Measurements from ENCODE around the gene TEX52. TPM values are rescaled to one million over a fixed set of nuclear protein-coding genes. Genes with fewer than 3 reads are reported as not detected.

TEX52 gene
- total and polyA plus RNA-seq, 2 of the 13 experiments (the other 11 are each of a cell fraction or from before 2014, with no cell fraction given): 0.05 TPM; not detected in 1

- TF ChIP-seq KIAA2018 (CRISPR knock-in tag; IDR thresholded peaks at IDR 0.05; ENCODE audit: borderline replicate concordance) (no peak), NPAS2 (CRISPR knock-in tag; IDR thresholded peaks at IDR 0.05; ENCODE audit: borderline replicate concordance) (no peak), ZNF124 (CRISPR knock-in tag; IDR thresholded peaks at IDR 0.05) (peak; percentile 32; the same call in 1 of the 2 replicates), FOXO4 (CRISPR knock-in tag; conservative IDR thresholded peaks at IDR 0.05) (no peak), FOXK1 (CRISPR knock-in tag; IDR thresholded peaks at IDR 0.05; ENCODE audit: borderline replicate concordance, low read depth) (0 out of 2 replicates have a peak, but pooled peaks have one; percentile 82), HDAC6 (IDR thresholded peaks at IDR 0.05; ENCODE audit: low read depth, low read length) (no peak), SALL1 (CRISPR knock-in tag; IDR thresholded peaks at IDR 0.05) (peak; percentile 92), LCORL (IDR thresholded peaks at IDR 0.05) (no peak), LCORL (CRISPR knock-in tag; IDR thresholded peaks at IDR 0.05) (peak; percentile 85), TOE1 (CRISPR knock-in tag; IDR thresholded peaks at IDR 0.05) (no peak), EZH2 (conservative IDR thresholded peaks at IDR 0.05; ENCODE audit: low read depth, low read length) (no peak)
- TF ChIP-seq, protein P1, sequence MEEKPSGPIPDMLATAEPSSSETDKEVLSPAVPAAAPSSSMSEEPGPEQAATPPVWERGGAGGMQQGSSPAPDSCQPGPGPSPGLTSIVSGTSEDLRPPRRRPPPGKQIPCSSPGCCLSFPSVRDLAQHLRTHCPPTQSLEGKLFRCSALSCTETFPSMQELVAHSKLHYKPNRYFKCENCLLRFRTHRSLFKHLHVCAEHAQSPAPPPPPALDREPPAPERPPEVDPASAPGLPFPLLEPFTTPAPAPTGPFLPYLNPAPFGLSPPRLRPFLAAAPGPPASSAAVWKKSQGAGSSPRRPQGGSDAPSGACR (CRISPR knock-in tag; IDR thresholded peaks at IDR 0.05): peak; percentile 96; the same call in 1 of the 2 replicates
Observed at GRCh38 chr12:2890388-2891239, 33.8 kb upstream of the TEX52 start, which contains the start of gene TULP3 (continued).

Measured in HepG2 (cell line).